ENCODE measurements around the gene EYA2. TPM values are rescaled to one million over a fixed set of nuclear protein-coding genes. Genes with fewer than 3 reads are reported as not detected.

The EYA2 gene
- total RNA-seq, 1 experiment from 2014 or later = 0.15 TPM

DNA sequence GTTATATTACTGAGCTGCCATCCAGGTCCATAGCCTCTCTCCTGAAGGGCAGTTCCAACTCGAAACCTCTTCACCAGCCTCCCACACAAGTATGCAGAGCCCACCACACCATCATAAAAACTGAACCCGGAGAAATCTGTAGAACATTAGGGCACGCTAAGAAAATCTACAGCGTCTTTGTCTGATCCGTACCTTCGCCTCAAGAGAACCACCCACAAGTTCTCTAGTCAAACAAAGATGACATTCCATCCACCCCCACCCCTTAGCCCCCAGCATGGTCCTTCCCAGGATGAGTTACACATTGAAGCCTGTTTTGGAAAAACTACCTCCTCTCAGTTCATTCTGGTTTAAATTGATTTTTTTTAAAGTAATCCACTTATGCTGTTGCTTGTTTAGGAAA, 242.1 kb downstream of the EYA2 start:
- DNase-seq (ENCODE audit: low read depth) = no peak

DNA sequence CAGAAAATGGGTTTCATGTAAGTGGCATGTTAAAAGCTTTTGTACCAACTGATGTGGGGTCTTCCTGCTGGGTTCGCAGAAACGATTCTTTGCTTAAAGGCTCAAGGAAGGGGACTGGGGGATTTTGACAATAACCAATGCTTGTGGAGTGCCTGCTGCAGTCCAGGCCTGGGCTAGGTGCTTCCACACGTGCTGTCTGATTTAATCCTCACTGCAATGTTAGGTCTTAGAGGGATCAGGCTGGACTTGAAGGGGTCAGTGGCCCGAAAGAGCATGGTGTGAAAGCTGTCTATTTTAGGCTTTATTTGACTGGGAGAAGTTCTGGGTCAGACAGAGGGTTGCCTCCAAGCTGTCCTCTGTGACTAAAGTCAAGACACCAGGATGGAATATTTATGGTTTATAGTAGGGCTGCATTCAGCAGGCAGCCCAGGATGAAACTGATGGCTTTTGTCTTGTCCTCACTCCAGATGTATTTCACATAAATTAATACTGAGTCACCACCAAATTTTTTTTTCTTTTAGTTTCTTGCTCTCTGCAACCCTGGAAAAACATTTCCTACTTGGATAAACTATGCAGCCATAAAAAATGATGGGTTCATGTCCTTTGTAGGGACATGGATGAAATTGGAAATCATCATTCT, 242.7 kb downstream of the EYA2 start:
- peak; percentile 46 for DNase-seq (ENCODE audit: low read depth)

DNA sequence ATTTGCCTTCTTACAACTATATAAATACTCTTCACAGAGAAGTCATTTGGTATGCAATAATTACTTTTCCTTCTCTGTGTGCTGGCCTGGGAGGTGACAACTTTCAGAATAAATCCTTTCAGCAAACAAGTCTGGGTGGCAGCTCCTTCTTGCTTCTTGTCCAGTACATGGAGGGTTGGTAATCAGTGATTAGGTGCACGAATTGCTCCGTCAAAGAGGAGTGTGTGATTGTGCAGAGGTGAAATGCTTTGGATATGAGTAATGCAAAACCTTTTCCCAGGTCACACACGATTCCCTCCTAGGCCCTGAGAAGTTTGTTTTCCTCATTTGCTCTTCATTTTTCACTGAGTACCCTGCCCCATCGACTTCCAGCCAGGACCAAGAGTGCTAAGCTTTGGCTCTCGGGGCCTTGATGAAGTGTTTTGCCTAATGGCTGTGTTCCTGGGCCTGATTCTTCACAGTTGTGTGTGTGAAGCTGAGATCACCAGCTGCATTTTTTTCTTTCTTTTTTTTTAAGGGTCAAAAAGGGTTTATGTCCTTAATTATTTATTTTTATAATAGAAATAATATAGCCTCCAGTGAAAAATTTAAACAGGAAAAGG, 245.4 kb downstream of the EYA2 start:
- DNase-seq (ENCODE audit: low read depth) = peak; percentile 69

DNA sequence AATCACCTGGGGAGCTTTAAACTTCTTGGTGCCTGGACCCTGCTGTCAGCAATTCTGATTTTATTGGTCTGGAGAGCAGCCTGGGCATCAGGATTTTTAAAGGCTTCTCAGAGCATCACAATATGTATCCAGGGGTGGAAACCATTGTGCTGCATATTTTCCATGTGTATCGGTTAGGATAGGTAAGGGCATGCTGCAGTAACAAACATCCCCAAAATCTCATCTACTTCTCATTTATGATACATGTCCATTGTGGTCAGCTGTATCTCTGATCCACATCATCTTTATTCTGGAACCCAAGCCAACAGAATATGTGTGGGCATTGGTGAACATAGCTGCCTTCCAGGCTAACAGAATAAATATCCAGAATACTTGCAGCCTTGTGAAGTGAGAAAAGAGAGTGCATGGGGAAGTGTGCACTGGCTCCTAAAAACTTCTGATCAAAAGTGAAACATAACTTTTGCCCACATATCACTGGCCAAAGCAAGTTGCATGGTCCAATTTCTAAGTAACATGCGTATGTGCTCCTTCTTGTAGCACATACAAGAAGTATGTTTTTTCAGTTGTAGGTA, 246.8 kb downstream of the EYA2 start:
- no peak for DNase-seq (ENCODE audit: low read depth)

DNA sequence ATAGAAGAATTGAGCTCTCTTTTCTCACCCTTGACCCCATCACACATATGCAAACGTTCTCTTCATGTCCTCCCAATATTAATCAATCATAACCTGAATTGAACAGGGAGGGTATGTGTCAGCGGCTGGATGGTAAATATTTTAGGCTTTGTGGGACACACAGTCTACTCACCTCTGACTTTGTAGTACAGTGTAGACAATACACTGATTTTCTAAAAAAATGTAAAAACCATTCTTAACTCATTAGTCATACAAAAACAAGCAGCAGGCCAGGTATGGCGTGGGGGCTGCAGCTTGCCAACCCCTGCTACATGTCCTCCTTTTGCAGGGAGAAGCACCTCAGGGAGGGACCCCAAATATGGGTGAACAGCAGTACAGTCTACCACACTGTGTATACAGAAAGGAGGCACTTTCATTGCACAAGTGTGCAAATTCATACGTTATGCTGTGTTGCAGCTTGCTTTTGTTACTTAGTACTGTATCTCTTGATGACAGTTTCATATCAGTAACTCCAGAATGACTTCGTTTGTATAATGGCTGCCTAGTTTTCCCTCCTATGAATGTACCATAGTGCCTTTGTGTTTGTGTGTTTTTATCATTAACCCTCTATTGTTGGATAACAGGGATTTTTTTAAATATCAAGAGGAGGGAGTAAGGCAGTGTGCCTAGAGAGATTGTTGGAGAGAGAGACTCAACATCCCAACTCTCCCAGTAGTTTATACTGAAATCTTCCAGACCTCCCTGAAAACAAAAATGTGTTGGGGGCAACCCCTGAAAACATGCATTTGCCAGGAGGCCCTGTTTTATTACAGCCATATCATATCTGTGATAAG, 247.5 kb downstream of the EYA2 start:
- peak; percentile 38 for DNase-seq (ENCODE audit: low read depth)

DNA sequence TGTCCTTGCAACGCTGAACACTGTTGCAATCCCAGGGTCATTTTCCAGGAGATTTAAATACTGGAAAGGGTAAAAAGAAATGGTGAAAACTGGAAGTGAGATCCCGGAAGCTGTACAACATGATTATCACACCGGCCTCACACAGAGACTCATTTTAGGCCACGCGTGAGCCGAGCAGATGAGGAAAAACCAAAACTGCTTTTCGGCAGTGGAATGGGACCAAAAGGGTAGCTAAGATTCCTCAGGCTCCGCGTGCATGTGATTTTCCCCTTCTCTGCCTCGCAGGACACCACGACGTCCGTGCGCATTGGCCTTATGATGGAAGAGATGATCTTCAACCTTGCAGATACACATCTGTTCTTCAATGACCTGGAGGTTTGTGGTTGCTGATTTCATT, 248.1 kb downstream of the EYA2 start:
- DNase-seq (ENCODE audit: low read depth) = no peak

DNA sequence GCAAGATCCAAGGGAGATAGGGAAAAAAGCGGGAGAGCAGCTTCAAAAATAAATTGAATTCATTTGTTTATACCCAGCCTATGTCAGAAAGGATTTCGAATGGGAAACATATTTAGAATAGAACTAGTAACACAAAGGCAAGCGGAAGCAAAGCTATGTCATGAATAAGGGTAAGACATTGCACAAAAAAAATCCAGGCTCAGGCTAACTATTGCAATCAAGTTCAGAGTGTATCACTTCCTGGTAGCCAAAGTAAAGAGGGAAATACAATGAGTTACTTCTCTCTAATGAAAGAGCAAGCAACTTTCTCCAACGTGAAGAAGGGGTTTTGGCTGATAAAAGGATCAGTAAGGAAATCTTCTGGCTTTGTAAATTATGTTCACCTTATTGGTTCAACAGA, 249.0 kb downstream of the EYA2 start:
- no peak for DNase-seq (ENCODE audit: low read depth)

DNA sequence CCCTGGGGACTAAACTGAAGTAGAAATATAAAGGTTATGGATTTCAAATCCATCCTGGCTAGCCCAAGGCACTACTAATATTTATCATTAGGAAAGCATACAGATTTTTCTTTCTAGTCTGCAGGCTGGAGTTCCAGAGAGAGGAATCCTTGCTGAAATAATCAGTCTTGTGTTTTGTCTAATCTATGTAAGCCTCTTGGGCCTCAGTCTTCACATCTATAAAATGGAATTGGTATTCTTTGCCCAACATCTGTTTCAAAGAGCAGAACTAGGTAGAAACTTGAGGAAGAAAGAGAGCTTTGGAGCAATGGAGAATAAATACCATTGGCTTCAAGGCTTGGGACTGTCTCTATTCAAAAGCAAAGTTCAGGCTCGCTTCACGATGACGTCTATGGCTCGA, 249.8 kb downstream of the EYA2 start:
- DNase-seq (ENCODE audit: low read depth) = no peak

DNA sequence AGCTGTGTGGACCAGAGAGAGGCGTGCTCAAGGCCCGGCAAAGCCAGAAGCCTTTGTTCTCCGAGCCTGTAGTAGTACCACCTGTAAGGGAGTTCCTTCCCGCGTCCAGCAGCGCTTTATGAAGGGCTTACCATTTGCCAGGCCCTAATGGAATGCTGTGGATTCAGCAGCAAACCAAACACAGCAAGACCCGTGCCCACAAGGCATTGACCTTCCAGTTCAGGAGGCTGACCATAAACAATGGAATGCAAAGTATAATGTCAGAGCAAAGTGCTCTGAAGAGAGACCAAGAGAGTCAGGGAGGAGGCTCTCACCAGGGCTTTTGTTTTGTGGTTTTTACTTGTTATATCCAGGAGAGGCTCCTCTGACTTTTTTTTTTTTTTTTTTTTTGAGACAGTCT, 252.0 kb downstream of the EYA2 start:
- peak; percentile 100 for DNase-seq (ENCODE audit: low read depth)

DNA sequence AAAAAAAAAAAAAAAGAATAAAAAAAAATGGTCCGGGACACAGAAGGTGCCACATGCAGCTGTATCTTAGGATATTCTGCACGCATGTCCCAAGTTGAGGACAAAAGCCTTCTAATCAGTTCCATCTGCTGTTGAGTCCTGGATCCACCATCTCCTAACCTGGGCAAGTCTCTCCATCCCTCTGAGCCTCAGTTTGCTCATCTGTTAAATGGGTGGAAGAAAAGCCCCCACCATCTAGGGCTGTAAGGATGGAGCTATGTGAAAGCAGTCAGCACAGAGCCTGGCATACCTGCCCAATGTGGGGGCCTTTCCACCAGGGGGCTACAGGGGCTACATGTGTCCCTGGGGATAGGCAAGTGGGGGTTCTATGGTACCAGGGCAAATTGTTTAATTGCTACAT, 253.4 kb downstream of the EYA2 start:
- DNase-seq (ENCODE audit: low read depth) = no peak

DNA sequence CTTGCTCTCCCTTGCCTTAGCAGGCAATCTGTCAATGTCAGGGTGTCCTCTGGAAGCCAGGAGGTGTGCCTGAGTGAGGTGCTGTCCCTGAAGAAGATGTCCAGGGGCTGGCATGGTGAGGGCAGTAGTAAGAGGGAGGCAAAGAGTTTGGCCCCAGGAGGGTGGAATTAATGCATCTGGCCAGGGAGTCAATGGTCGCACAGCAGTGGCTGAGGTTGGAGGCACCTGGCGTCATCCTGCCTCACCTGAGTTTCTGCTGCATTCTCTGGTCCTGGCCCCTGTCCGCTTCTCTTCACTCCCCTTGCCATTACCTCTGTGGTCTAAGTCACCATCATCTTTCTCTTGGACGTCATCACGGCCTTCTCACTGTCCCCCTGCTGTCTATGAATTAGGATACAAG, 255.3 kb downstream of the EYA2 start:
- no peak for DNase-seq (ENCODE audit: low read depth)

DNA sequence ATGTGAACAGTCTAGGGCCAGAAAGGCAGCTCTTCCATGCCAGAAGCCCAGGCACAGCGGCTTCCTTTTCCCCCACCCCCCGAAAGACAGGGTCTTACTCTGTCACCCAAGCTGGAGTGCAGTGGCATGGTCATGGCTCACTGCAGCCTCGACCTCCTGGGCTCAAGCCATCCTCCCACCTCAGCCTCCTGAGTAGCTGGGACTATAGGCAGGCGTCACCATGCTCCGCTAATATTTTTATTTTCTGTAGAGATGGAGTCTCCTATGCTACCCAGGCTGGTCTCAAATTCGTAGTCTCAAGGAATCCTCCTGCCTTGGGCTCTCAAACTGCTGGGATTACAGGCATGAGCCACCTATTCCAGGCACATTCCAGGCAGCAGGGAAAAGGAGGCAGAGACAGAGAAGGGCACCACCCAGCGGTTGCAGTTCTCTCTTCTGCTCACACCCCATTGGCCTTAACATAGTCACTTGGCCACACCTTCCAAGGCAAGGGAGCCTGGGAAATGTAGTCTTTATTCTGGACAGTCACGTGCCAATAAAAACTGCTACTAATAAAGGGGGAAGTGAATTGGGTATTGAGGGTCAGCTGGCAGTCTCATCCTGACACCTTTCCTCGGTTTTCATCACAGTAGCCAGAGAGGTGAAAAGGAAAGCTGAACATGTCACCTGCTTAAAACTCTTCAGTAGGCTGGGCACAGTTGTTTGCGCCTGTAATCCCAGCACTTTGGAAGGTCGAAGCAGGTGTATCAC, 255.9 kb downstream of the EYA2 start:
- DNase-seq (ENCODE audit: low read depth) = peak; percentile 80

DNA sequence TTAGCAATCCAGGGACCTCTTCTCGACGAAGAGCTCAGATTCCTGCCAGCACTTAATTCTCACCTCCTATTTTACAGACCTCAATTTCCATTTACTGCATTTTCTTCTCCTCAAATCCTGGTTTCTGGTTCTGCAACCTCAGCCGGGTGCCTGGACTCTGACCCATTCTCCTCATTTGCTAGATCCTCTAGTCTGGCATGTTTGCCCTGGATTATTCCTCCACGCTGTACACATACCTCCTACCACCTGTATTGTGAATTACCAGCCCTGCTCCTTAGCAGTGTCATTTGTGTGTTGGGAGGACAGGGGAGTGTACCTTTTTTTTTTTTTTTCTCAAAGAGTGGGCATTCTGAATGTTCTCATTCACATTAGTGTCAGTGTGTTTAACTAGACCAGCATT, 257.4 kb downstream of the EYA2 start:
- no peak for DNase-seq (ENCODE audit: low read depth)

DNA sequence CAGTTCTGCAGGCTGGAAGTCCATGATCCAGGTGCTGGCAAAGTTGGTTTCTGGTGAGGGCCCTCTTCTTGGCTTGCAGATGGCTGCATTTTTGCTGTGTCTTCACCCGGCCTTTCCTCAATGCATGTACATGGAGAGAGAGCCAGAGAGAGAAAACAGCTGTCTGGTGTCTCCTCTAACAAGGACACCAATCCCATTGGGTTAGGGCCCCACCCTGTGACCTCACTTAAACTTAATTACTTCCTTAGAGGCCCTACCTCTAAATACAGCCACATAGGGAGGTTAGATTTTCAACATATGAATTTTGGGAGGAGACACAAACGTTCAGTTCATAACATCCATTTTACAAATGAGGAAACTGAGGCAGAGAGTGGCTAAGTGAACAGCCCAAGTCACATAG, 259.4 kb downstream of the EYA2 start:
- DNase-seq (ENCODE audit: low read depth) = no peak

DNA sequence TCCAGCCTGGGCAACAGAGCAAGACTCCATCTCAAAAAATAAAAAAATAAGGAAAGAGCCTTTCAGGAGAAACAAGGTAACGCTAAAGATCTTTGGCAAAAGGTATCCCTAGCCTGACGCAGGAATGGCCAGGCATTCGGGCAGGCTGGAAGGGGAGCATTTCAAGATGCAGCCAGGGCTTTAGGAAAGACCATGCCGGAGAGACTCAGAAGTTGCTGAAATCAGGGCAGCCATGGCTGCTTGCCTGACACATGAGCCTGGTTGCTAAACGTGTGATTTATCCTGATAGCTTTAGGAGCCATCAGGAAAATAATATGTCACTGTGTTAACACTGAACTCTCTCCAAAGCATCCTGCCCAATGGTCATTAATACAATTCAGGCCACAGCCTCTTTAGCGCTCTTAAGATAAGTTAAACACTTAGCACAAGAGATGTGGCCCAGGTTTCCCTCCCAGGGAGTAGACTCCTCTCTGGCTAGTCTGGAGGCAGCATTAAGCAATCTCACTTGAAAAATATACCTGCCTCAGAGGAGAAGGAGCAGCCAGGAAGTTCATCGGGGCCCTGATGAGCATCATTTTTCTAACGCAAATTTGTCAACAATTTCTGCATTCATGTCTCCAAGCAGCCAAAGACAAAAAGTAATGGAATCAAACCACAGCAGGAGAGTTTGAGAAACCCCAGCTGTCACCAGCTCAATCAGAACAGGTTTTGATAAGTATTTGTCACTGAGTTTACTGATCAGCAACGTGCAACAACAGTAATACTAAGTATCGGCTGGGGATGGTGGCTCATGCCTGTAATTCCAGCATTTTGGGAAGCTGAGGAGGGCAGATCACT, 261.9 kb downstream of the EYA2 start:
- DNase-seq (ENCODE audit: low read depth) = no peak

DNA sequence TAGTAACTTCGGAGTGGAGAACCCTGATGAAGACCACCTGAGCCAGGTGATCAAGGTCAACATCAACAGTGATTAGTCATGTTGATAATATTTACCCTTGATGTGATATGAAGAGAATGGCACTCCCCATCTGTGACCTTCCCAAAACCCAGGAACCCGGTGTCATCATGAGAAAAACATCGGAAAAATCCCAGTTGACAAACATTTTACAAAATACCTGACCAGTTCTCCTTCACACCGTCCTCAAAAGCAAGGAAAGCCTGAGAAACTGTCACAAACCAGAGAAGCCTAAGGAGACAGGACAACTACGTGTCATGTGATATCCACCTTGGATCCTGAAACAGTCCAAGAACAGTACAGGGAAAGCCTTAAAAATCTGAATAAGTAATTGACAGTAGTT, 264.5 kb downstream of the EYA2 start:
- DNase-seq (ENCODE audit: low read depth) = no peak

DNA sequence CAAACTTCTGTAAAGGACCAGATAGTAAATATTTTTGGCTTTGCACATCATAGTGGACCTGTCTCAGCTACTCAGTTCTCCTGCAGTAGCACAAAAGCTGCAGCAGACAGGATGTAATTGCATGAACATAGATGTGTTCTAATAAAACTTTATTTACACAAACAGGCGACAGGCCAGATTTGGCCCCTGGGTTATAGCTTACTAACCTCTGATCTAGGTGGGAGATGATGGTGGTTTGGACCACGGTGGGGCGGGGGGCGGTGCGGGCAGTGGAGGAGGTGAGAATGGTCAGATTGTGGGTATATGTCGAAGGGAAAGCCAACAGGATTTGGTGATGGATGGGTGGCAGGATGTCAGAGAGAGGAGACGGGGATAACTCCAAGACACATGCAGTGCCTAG, 265.6 kb downstream of the EYA2 start:
- DNase-seq (ENCODE audit: low read depth) = no peak

DNA sequence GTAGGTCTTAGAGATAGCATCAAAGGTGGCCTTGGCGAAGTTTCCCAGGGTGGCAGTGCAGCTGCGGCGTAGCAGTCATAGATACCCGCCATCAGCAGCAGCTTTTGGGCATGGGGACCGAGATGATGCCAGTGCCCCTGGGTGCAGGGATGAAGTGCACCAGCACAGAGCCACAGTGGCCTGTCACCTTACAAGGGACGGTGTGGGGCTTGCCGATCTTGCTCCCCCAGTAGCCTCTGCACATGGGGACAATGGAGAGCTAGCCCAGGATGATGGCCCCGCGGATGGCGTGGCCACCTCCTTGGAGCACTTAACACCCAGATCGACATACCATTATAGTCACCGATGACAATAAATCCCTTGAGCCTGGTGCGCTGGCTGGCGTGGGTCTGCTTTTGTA, 266.3 kb downstream of the EYA2 start:
- DNase-seq (ENCODE audit: low read depth) = no peak

DNA sequence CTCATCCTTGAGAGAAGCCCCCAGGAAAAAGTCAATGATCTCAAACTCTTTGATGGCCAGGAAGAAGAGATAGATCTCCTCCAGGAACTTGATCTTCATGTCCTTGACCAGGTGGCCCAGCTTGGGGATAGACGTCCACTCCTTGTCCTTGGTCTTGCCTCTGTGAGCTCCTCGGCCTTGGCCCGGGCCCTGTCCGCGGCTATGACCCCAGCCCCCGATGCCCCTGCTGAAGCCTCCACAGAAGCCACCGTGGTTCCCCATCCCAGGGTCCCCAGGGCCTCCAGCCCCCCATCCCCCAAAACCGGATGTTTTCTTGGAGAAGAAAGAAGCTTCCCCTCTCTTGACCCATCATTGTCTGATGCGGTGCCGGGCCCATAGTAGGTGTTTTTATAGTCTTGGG, 266.8 kb downstream of the EYA2 start:
- DNase-seq (ENCODE audit: low read depth) = no peak

DNA sequence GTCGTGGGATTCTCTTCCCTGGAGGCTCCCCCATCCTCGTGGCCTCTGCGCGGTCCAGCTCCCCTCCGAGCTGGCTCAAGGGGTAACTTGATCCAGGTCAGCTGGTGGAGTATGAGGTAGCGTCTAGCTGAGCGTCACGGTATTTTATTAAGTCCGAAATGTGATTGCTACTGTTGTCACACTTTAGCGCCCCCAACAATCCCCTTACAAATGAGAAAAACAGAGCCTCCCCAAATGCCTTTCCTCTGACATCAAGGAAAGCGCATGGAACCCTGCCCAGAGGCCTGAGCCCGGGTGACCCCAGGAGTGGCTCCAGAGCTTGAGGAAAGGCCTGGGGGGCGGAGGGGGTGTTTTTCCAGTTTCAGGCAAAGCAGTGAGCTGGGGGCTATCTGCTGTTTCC, 269.5 kb downstream of the EYA2 start:
- DNase-seq (ENCODE audit: low read depth) = no peak

DNA sequence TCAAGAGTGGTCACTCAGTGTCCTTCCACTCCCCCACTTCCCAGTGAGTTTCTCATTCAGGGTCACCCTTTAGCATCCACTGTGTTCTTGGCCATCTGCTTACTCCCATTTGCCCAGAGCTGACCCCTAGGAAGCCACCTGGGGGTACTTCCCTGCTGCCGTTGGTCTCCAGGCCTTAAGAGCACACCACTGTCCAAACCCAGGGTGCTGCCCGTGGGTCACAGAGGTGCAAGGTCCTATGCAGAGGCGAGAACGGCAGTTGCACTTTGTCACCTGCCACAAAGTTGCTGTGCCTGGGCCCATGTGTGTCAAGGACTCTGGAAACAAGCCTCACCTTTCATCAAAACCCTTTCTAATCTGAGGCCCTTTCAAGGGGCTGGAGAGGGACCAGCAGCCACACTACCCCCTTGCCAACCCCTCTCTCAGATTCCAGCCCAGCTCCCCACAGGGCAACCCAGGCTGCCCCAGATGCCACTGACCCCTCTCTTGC, 270.8 kb downstream of the EYA2 start:
- DNase-seq (ENCODE audit: low read depth) = no peak
